GM19455 (cell line): ENCODE data around the gene TEX50.
"Not testable (repeated sequence)": the region's sequence is repeated elsewhere in the genome, so short reads cannot be mapped to it uniquely, and the experiment has no call there.

ENCODE experiments used
- ATAC-seq: cut with Tn5 transposase; IDR thresholded peaks from one replicate; pipeline ENCODE4 v1.9.1; 2021; ENCODE audit not compliant: unreplicated experiment

TEX50 gene

DNA sequence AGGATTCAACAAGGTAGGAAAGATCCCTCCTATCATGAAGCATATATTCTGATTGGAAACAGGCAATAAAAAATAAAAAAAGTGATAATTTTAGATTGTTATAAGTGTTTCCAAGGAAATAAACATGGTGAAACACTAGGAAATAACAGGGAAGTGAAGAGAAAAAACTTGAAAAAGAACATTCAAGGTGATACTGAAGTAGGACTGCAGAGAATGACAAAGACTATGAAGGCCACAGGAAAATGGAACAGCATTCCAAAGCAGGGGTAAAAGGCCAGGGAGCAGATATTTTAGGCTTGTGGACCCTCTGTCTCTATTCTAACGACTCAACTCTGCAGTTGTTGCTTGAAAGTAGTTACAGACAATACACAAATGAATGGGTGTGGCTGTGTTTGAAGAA lies 26.6 kb downstream of the TEX50 start:
- ATAC-seq: no peak

DNA sequence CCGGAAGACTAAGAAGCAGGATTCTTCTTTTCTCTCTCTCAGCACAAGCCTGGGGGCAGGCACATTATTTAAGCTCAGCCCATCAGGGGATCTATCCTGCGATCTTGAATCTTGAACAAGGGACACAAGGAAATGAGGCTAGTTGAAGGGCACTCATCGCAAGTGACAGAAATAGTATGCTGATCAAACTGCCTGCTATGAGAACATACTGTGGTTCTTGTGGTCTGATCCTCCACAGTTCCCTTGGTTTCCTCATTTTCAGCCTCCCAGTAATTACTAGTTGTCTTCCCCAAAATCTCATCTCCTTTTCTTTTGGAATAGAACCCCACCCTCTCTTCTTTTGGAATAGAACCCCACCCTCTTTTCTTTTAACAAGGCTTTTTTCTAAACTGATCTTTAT lies 28.0 kb downstream of the TEX50 start:
- ATAC-seq: no peak

DNA sequence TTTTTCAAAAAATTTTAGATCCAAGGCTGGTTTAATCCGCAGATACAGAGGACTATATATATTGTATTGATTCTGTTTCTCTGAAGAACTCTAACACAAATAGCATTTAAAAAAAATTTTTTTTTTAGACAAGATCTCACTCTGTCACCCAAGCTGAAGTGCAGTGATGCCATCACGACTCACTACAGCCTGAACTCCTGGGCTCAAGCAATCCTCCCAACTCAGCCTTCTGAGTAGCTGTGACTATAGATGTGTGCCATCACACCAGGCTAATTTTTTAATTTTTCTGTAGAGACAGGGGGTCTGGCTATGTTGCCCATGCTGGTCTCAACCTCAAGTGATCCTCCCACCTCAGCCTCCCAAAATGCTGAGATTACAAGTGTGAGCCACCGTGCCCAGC lies 31.5 kb downstream of the TEX50 start:
- ATAC-seq: no peak

DNA sequence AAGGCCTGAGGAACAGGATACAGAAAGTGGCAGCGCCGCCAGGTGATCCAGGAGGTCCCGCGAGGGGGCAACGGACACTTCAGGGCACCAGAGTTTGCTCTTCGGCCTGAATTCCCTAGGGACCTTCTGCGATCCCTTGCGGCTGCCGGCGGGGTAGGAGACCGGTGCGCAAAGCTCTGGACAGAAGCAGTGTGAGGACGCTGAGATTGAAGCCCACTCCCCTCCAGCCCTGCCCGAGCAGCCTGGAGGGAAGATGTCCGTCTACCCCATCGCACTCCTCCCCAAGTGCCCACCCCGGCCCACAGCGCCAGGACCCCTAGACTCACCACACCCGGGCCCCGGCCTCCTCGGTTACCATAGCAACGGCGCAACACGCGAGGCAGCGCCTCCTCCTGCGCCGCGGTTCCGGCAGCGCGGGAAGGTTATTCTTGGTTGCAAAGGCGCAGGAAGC lies 34.4 kb downstream of the TEX50 start, which contains the start of gene ANKRD45:
Gene ANKRD45, minus strand, starts transcription at position 361 of the 451 bp plus-strand sequence. CDS start 10,433 bp downstream, outside the sequence.
- no peak for ATAC-seq

DNA sequence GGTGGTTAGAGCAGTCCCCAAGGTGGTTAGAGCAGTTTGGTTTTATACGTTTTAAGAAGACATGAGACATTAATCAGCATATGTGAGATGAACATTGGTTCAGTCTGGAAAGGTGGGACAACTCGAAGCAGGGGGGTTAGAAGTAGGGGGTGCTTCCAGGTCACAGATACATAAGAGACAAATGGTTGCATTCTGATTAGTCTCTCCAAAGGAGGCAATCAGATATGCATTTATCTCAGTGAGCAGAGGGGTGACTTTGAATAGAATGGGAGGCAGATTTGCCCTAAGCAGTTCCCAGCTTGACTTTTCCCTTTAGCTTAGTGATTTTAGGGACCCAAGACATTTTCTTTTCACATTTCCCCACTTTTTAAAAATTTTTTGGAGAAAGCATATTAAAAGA lies 39.4 kb downstream of the TEX50 start:
- not testable (repeated sequence) for ATAC-seq

DNA sequence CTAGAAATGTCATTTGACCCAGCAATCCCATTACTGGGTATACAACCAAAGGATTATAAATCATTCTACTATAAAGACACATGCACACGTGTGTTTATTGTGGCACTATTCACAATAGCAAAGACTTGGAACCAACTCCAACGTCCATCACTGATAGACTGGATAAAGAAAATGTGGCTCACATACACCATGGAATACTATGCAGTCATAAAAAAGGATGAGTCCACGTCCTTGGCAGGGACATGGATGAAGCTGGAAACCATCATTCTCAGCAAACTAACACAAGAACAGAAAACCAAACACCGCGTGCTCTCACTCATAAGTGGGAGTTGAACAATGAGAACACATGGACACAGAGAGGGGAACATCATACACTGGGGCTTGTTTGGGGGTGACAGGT lies 45.0 kb downstream of the TEX50 start:
- ATAC-seq: not testable (repeated sequence)

DNA sequence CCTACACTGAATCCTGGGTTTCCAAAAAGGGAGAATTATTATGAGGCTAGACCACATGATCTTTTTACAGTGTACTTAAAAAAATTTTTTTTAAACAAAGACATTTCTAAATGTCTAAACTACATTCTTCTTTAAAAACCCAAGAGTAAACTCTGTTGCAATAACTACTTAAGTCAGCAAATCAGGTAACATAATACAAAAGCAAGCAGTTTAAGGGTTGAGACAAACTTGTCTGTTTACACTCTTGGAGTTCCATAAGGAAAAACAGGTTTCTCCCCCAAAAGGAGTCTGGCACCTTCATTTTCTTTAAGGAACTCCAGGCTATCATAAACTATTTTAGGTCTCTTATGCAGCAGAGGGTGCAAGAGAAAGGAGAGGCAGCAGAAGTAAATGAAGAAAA lies 47.0 kb downstream of the TEX50 start:
- ATAC-seq: no peak

DNA sequence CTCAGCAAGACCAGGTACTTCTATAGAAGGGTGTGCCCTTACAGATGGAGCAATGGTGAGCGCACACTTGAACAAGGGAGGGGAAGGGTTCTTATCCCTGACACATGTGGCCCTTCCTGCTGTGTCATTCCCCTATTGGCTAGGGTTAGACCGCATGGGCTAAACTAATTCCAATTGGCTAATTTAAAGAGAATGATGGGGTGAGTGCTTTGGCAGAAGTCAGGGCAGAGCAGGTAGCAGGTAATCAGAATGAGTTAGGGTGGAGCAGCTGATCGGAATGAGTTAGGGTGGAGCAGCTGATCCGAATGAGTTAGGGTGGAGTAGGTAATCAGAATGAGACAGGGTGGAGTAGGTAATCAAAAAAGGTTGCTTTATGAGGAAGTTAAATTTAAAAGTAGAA lies 48.7 kb downstream of the TEX50 start:
- ATAC-seq: not testable (repeated sequence)

DNA sequence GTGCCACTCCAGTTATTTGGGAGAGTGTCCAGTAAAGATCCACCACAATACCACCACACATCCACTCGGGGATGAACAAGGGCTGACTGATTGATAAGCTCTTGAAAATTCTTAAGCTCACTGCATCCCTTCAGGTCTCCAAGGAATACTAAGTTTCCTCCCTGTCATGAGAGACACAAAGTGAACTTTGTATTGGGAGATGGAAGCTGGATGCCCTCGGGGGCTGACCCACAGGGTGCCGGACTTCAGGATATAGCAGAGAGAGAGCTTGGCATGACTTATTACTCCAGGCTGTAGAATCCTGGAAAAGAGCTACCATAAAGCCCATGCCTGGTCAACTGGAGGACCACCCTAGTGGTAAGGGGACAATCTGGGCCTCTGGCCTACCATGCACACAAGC lies 50.0 kb downstream of the TEX50 start:
- not testable (repeated sequence) for ATAC-seq
